ENCODE results near the gene CPPED1. TPM values are rescaled to one million over a fixed set of nuclear protein-coding genes. Genes with fewer than 3 reads are reported as not detected.

Gene CPPED1
- total RNA-seq, 1 donor, result 21.4 TPM

- no peaks in the 10 kb centered on the region for H3K4me1 ChIP-seq (ENCODE audit: insufficient read depth, low read length)
- no peak for DNase-seq (ENCODE audit: insufficient read length, low spot score, missing footprints)
- H4K20me1 ChIP-seq (ENCODE audit: insufficient read depth, low read length), result no peaks in the 10 kb centered on the region
- H3K4me3 ChIP-seq (ENCODE audit: insufficient read depth, low read length), result no peak overlapping the region
- H3K4me2 ChIP-seq (ENCODE audit: insufficient read depth, low read length), result no peak overlapping the region
- no peak for TF ChIP-seq CTCF (IDR thresholded peaks at IDR 0.05; ENCODE audit: extremely low read depth, low read depth, low read length)
- H2AFZ ChIP-seq (ENCODE audit: low read length), result no peak overlapping the region
- H3K27me3 ChIP-seq (ENCODE audit: insufficient read depth, low read length), result peaks cover 5% of the 10 kb centered on the region
- no peaks in the 10 kb centered on the region for H3K79me2 ChIP-seq (ENCODE audit: insufficient read depth, low read length)
- H3K27ac ChIP-seq (ENCODE audit: low read depth, low read length), result no peak overlapping the region
- H3K9me3 ChIP-seq (ENCODE audit: low read depth, low read length), result no peaks in the 10 kb centered on the region
- H3K36me3 ChIP-seq (ENCODE audit: insufficient read depth, low read length), result no peaks in the 10 kb centered on the region
Measured at GRCh38 chr16:12620150-12620549, 183.5 kb downstream of the CPPED1 start.

GRCh38 chr16:12618515-12618914, 185.2 kb downstream of the CPPED1 start:
- no peak for TF ChIP-seq CTCF (IDR thresholded peaks at IDR 0.05; ENCODE audit: extremely low read depth, low read depth, low read length)
- H3K4me2 ChIP-seq (ENCODE audit: insufficient read depth, low read length), result no peak overlapping the region
- H2AFZ ChIP-seq (ENCODE audit: low read length), result no peak overlapping the region
- DNase-seq (ENCODE audit: insufficient read length, low spot score, missing footprints), result no peak
- H3K27me3 ChIP-seq (ENCODE audit: insufficient read depth, low read length), result peaks cover 7% of the 10 kb centered on the region
- H3K36me3 ChIP-seq (ENCODE audit: insufficient read depth, low read length), result no peaks in the 10 kb centered on the region
- H3K4me1 ChIP-seq (ENCODE audit: insufficient read depth, low read length), result no peaks in the 10 kb centered on the region
- H3K27ac ChIP-seq (ENCODE audit: low read depth, low read length), result no peak overlapping the region
- no peak overlapping the region for H3K4me3 ChIP-seq (ENCODE audit: insufficient read depth, low read length)
- H3K79me2 ChIP-seq (ENCODE audit: insufficient read depth, low read length), result no peaks in the 10 kb centered on the region
- H3K9me3 ChIP-seq (ENCODE audit: low read depth, low read length), result no peaks in the 10 kb centered on the region
- H4K20me1 ChIP-seq (ENCODE audit: insufficient read depth, low read length), result no peaks in the 10 kb centered on the region

- Histone ChIP-seq H4K20me1 (ENCODE audit: insufficient read depth, low read length) (no peaks in the 10 kb centered on the region), H3K79me2 (ENCODE audit: insufficient read depth, low read length) (no peaks in the 10 kb centered on the region), H3K27ac (ENCODE audit: low read depth, low read length) (no peak overlapping the region), H3K9me3 (ENCODE audit: low read depth, low read length) (no peaks in the 10 kb centered on the region), H3K36me3 (ENCODE audit: insufficient read depth, low read length) (no peaks in the 10 kb centered on the region), H3K4me1 (ENCODE audit: insufficient read depth, low read length) (no peaks in the 10 kb centered on the region), H2AFZ (ENCODE audit: low read length) (no peak overlapping the region), H3K27me3 (ENCODE audit: insufficient read depth, low read length) (peaks cover 7% of the 10 kb centered on the region), H3K4me2 (ENCODE audit: insufficient read depth, low read length) (no peak overlapping the region), H3K4me3 (ENCODE audit: insufficient read depth, low read length) (no peak overlapping the region)
- TF ChIP-seq CTCF (IDR thresholded peaks at IDR 0.05; ENCODE audit: extremely low read depth, low read depth, low read length), result no peak
- no peak for DNase-seq (ENCODE audit: insufficient read length, low spot score, missing footprints)
Measured at GRCh38 chr16:12617401-12617819, 186.3 kb downstream of the CPPED1 start.

GRCh38 chr16:12614662-12615278, 188.9 kb downstream of the CPPED1 start:
- H3K4me1 ChIP-seq (ENCODE audit: insufficient read depth, low read length), result no peaks in the 10 kb centered on the region
- peaks cover 2% of the 10 kb centered on the region for H3K27me3 ChIP-seq (ENCODE audit: insufficient read depth, low read length)
- no peaks in the 10 kb centered on the region for H3K9me3 ChIP-seq (ENCODE audit: low read depth, low read length)
- no peak overlapping the region for H3K4me3 ChIP-seq (ENCODE audit: insufficient read depth, low read length)
- no peaks in the 10 kb centered on the region for H4K20me1 ChIP-seq (ENCODE audit: insufficient read depth, low read length)
- no peak for DNase-seq (ENCODE audit: insufficient read length, low spot score, missing footprints)
- no peak overlapping the region for H3K4me2 ChIP-seq (ENCODE audit: insufficient read depth, low read length)
- TF ChIP-seq CTCF (IDR thresholded peaks at IDR 0.05; ENCODE audit: extremely low read depth, low read depth, low read length), result no peak
- H3K79me2 ChIP-seq (ENCODE audit: insufficient read depth, low read length), result no peaks in the 10 kb centered on the region
- H2AFZ ChIP-seq (ENCODE audit: low read length), result no peak overlapping the region
- no peaks in the 10 kb centered on the region for H3K36me3 ChIP-seq (ENCODE audit: insufficient read depth, low read length)
- no peak overlapping the region for H3K27ac ChIP-seq (ENCODE audit: low read depth, low read length)
